Erythroblast (primary cell): ENCODE results near the gene CYLD.

ENCODE experiments used
- GATA1 ChIP-seq: IDR thresholded peaks from 2 replicates; pipeline ENCODE4 v1.6.1; 2011; ENCODE audit warnings: low read depth, mild to moderate bottlenecking, control low read depth, low read length, moderate library complexity
- POLR2A ChIP-seq: IDR thresholded peaks from 2 replicates; pipeline ENCODE4 v1.6.1; 2011; ENCODE audit warnings: mild to moderate bottlenecking, low read length

DNA sequence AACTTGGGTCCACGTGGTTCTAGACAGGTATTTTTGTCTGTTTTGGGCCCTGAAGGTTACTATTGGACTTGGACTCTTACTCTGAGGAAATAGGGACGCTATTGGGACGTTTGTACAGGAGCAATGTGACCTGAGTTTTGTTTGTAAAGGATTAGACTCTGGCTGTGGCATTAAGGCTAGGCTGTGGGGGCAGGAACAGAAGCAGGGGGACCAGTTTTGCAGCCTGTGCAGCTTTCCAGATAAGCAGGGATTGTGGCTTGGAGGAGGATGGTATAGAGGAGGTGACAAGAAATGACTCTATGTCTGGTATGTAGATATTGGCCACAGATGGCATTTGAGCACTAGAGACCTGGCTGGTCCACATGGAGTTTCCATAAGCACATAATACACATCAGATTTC is 35.6 kb upstream of the CYLD start:
- TF ChIP-seq POLR2A (no peak), GATA1 (no peak)
